T-cell (primary cell): ENCODE results near the gene SPATA6L. TPM values are rescaled to one million over a fixed set of nuclear protein-coding genes. Genes with fewer than 3 reads are reported as not detected.

Experiments
- ATAC-seq, 4 experiments: fragments of 200-7000 bp in 3 of 4; fragments of 150-1000 bp in 1 of 4; cut with Tn5 transposase; replicated peaks in 1 of 4; 1 replicate in 3 of 4; 2 replicates in 1 of 4; pipeline ENCODE4 v1.10.0; 2021; ENCODE audit warnings: moderate library complexity in 3 of 4, mild to moderate bottlenecking in 2 of 4, moderate number of reproducible peaks in 1 of 4
- CTCF ChIA-PET, 2 donors: fragments of 300-600 bp; sonication (Branson Sonifier 250); formaldehyde crosslinking; loops; one replicate each; lab custom pipeline; 2022; ENCODE audit warnings: antibody characterized with exemption in 2 of 2; lab: Charles Lee
- POLR2A ChIA-PET, 2 donors: fragments of 300-600 bp; sonication (Branson Sonifier 250); formaldehyde crosslinking; loops; one replicate each; lab custom pipeline; 2022; ENCODE audit warnings: antibody characterized with exemption in 2 of 2; lab: Charles Lee
- DNase-seq, 35 experiments: peaks; one replicate each; pipeline versions ENCODE4 v3.0.0 to v3.0.0-alpha.2; 2013 to 2023
- H3K27ac ChIP-seq: one replicate; pipeline ENCODE4 v1.5.1; 2013; ENCODE audit warnings: low read length
- H3K27me3 ChIP-seq, 2 experiments: replicated peaks in 1 of 2; 1 replicate in 1 of 2; 2 replicates in 1 of 2; pipeline versions ENCODE4 v1.6.1 to v1.7.0; 2013; ENCODE audit warnings: low read length in 1 of 2, mixed read lengths in 1 of 2; ENCODE audit not compliant: control insufficient read depth in 2 of 2, insufficient read depth in 2 of 2; ENCODE audit errors: extremely low read depth in 1 of 2
- H3K36me3 ChIP-seq, 2 donors: 1 replicate in 1 of 2; 2 replicates in 1 of 2; pipeline versions ENCODE4 v1.6.1 to v1.7.0; 2013; ENCODE audit warnings: low read length in 1 of 2; ENCODE audit not compliant: control insufficient read depth in 2 of 2, insufficient read depth in 1 of 2; ENCODE audit errors: extremely low read depth in 1 of 2
- H3K4me1 ChIP-seq, 2 experiments: 1 replicate in 1 of 2; 2 replicates in 1 of 2; pipeline versions ENCODE4 v1.6.1 to v1.7.0; 2013; ENCODE audit warnings: low read length in 2 of 2, mixed read lengths in 1 of 2; ENCODE audit not compliant: insufficient read depth in 2 of 2, control insufficient read depth in 1 of 2; ENCODE audit errors: extremely low read depth in 1 of 2
- H3K4me3 ChIP-seq, 2 donors: 1 replicate in 1 of 2; 2 replicates in 1 of 2; pipeline versions ENCODE4 v1.5.1 to v1.7.0; 2013; ENCODE audit warnings: mild to moderate bottlenecking in 2 of 2, low read length in 1 of 2, moderate library complexity in 1 of 2; ENCODE audit not compliant: control insufficient read depth in 1 of 2; ENCODE audit errors: extremely low read depth in 1 of 2
- H3K9me3 ChIP-seq: 2 replicates; pipeline ENCODE4 v1.7.0; 2013
- H3K27ac Mint-ChIP-seq, 2 donors: one replicate each; pipeline ENCODE4 v1.8.0; 2020 to 2021; ENCODE audit warnings: mild to moderate bottlenecking in 2 of 2, mixed read lengths in 2 of 2
- H3K27me3 Mint-ChIP-seq, 2 donors: one replicate each; pipeline ENCODE4 v1.8.0; 2021 to 2022; ENCODE audit warnings: mixed read lengths in 2 of 2
- H3K36me3 Mint-ChIP-seq: one replicate; pipeline ENCODE4 v1.8.0; 2021; ENCODE audit warnings: mixed read lengths
- H3K4me1 Mint-ChIP-seq, 3 donors: one replicate each; pipeline ENCODE4 v1.8.0; 2020 to 2022; ENCODE audit warnings: mixed read lengths in 3 of 3, mild to moderate bottlenecking in 1 of 3
- H3K4me3 Mint-ChIP-seq, 3 donors: one replicate each; pipeline ENCODE4 v1.8.0; 2020 to 2022; ENCODE audit warnings: mild to moderate bottlenecking in 3 of 3, mixed read lengths in 3 of 3, moderate library complexity in 3 of 3
- H3K9me3 Mint-ChIP-seq, 3 donors: one replicate each; pipeline ENCODE4 v1.8.0; 2020 to 2022; ENCODE audit warnings: mixed read lengths in 3 of 3
- WGBS: methylation state at CpG from one replicate; pipeline ENCODE4 v1.1.5; 2013; ENCODE audit warnings: missing lambda C conversion rate; ENCODE audit not compliant: insufficient coverage; 5-methylcytosine and 5-hydroxymethylcytosine counted together
- total RNA-seq, 35 experiments: library from RNA in 6 of 35; stranded (reverse) in 6 of 35; fragments of 120-200 nt in 1 of 35; gene quantifications; one replicate each; pipeline versions ENCODE4 v1.2.1 to v1.2.4 and lab custom pipeline; 2013 to 2026

The SPATA6L gene, protein sequence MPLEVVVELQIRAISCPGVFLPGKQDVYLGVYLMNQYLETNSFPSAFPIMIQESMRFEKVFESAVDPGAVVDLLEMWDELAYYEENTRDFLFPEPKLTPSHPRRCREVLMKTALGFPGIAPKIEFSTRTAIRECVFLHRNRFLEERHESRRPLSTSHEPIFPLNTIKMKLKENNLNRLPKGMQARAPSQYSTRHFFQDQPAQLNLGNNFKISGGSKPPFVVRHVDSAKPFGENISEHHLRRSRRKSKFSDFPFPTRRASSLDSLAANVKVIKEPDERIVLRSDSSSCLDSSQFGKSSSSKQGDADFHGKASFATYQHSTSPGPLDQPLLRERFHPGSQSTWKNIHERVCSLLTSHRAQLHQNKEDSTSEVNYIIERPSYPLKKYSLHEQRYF
- total RNA-seq, result 1 to 10 TPM; 1.2 to 5.2 (median 2.5) TPM
- 4.4 TPM for total RNA-seq (2013)
- 0.08 to 8.8 (median 3.1) reads per million in 29 experiments for total RNA-seq (lab: John Stamatoyannopoulos, UW)

- peak within 1 kb of the TSS; percentile 49 for H3K27ac ChIP-seq
- POLR2A ChIA-PET, result interaction anchor here in 1 of 2 donors (0.6 to 1.6 kb wide), 2 partner anchors 74 to 126 kb away, joined by 3 to 6 read pairs; no protein-coding TSS in a partner anchor
These were observed at the start of gene SPATA6L for GRCh38 chr9:4666042-4666699. Gene SPATA6L (minus strand): TSS chr9:4666480. CDS start chr9:4666250, 230 bp downstream.

DNA sequence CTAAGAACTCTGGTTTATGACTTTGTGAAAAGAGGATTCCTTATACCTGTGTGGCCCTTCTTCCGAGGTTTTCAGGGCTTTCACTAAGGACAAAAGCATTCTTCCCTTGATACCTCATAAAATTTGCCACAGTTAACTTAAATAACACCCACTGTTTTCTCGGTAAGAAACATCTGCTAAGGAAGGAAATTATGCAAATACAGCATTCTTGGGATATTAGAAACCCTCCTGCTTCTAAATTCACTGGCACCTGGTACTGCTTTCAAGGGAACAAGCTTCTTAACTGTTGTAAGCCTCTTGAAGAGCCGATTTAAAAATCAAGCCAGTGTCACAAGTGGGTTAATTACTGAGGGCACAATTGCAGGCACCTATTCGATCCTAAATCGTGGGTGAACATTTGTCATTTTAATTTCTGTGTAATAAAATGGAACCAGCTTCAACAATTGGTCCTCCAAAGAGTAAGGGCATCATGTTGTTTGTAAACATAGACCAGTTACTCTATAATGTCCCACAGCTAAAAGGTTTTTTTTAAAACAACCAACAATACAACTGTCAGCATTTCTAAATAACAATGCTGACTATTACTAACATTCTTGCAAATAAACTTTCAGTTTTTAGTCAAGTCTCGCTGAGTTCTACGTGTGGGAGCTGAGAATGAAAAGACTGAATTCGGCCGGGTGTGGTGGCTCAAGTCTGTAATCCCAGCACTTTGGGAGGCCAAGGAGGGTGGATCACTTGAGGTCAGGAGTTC is 48.2 kb upstream of the SPATA6L start:
- CTCF ChIA-PET, result no interaction called here
- H3K27me3 ChIP-seq, result no peaks in the 10 kb centered on the region
- DNase-seq (no peak), ATAC-seq (no peak)
- 95% methylated on average over 4 of the region's 9 CpGs for WGBS
- Mint-ChIP-seq H3K4me1 (peaks cover 0 to 1% (median 0%) of the 10 kb centered on the region in 3 donors), H3K4me3 (no peak overlapping the region), H3K36me3 (peaks cover 47% of the 10 kb centered on the region), H3K27ac (peak overlapping the region in 1 of 2 donors; percentile 16), H3K9me3 (no peaks in the 10 kb centered on the region), H3K27me3 (no peaks in the 10 kb centered on the region)
- H3K27ac ChIP-seq, result no peak overlapping the region
- H3K4me3 ChIP-seq, result no peak overlapping the region
- H3K36me3 ChIP-seq, result peaks cover 4 to 70% of the 10 kb centered on the region in 2 donors
- POLR2A ChIA-PET, result interaction anchor here in 1 of 2 donors (0.5 to 0.7 kb wide), 3 partner anchors 27 to 111 kb away, joined by 5 to 8 read pairs (median 6); no protein-coding TSS in a partner anchor
- H3K9me3 ChIP-seq, result no peaks in the 10 kb centered on the region
- H3K4me1 ChIP-seq, result no peaks in the 10 kb centered on the region

More at GRCh38 chr9:4666042-4666699, at the start of gene SPATA6L:
- ATAC-seq (peak; percentile 14 to 39 (median 34)), DNase-seq (peak in 26 of 35 experiments; percentile 6 to 67 (median 30))
- no peaks in the 10 kb centered on the region for H3K36me3 Mint-ChIP-seq
- no peaks in the 10 kb centered on the region for H3K27me3 Mint-ChIP-seq
- H3K27me3 ChIP-seq, result no peaks in the 10 kb centered on the region
- H3K4me3 ChIP-seq, result peak within 1 kb of the TSS; percentile 42 to 48
- H3K9me3 Mint-ChIP-seq, result no peaks in the 10 kb centered on the region
- peaks cover 73 to 78% (median 76%) of the 10 kb centered on the region in 3 donors for H3K4me1 Mint-ChIP-seq
- H3K27ac Mint-ChIP-seq, result peak within 1 kb of the TSS; percentile 81 to 90
- no peaks in the 10 kb centered on the region for H3K36me3 ChIP-seq
- CTCF ChIA-PET, result interaction anchor here (0.6 to 1.5 kb wide), 7 partner anchors 12 to 126 kb away, joined by 3 to 7 read pairs (median 3); partner anchors contain the start of genes CDC37L1 (in 1 of the 2) and RCL1 (in 1 of the 2)
- H3K9me3 ChIP-seq, result no peaks in the 10 kb centered on the region
- peaks cover 47 to 49% of the 10 kb centered on the region in 2 experiments for H3K4me1 ChIP-seq
- peak within 1 kb of the TSS; percentile 80 to 96 (median 83) for H3K4me3 Mint-ChIP-seq
- 2% methylated on average over 26 of the region's 36 CpGs for WGBS

DNA sequence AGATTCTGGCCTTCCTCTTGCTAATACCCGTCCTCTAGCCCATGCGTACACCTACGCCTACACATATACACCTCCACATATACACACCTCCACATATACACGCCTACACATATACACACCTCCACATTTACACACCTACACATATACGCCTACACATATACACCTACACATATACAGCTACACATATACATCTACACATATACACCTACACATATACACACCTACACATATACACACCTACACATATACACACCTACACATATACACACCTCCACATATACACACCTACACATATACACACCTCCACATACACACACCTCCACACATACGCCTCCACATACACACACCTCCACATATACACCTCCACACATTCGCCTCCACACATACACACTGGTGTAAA is 47.6 kb upstream of the SPATA6L start:
- H3K4me3 ChIP-seq, result no peak overlapping the region
- 64% methylated on average over 4 of the region's 7 CpGs for WGBS
- no peak for ATAC-seq
- no peaks in the 10 kb centered on the region for H3K27me3 Mint-ChIP-seq
- no peak overlapping the region for H3K27ac ChIP-seq
- CTCF ChIA-PET, result interaction anchor here in 1 of 2 donors (0.5 kb wide), 1 partner anchor 22 kb away, joined by 5 read pairs; no protein-coding TSS in a partner anchor
- POLR2A ChIA-PET, result interaction anchor here in 1 of 2 donors (0.5 kb wide), 1 partner anchor 70 kb away, joined by 6 read pairs; no protein-coding TSS in a partner anchor
- no peaks in the 10 kb centered on the region for H3K9me3 ChIP-seq
- no peaks in the 10 kb centered on the region for H3K4me1 ChIP-seq
- DNase-seq, result peak in 1 of 35 experiments; percentile 7
- no peak overlapping the region for H3K27ac Mint-ChIP-seq
- peaks cover 0 to 5% (median 0%) of the 10 kb centered on the region in 3 donors for H3K4me1 Mint-ChIP-seq
- H3K36me3 Mint-ChIP-seq, result peaks cover 48% of the 10 kb centered on the region
- H3K36me3 ChIP-seq, result peaks cover 4 to 66% of the 10 kb centered on the region in 2 donors
- H3K9me3 Mint-ChIP-seq, result no peaks in the 10 kb centered on the region
- H3K27me3 ChIP-seq, result no peaks in the 10 kb centered on the region
- no peak overlapping the region for H3K4me3 Mint-ChIP-seq

GRCh38 chr9:4709380-4709779 is 43.1 kb upstream of the SPATA6L start:
- H3K27ac ChIP-seq, result no peak overlapping the region
- DNase-seq (no peak), ATAC-seq (no peak)
- H3K36me3 ChIP-seq, result peaks cover 4 to 35% of the 10 kb centered on the region in 2 donors
- H3K9me3 ChIP-seq, result no peaks in the 10 kb centered on the region
- H3K4me3 ChIP-seq, result no peak overlapping the region
- Mint-ChIP-seq H3K4me3 (no peak overlapping the region), H3K36me3 (peaks cover 37% of the 10 kb centered on the region), H3K27me3 (no peaks in the 10 kb centered on the region), H3K9me3 (no peaks in the 10 kb centered on the region), H3K27ac (peak overlapping the region; percentile 58 to 63), H3K4me1 (peaks cover 7 to 11% (median 8%) of the 10 kb centered on the region in 3 donors)
- H3K4me1 ChIP-seq, result no peaks in the 10 kb centered on the region
- CTCF ChIA-PET, result no interaction called here
- H3K27me3 ChIP-seq, result no peaks in the 10 kb centered on the region
- POLR2A ChIA-PET, result interaction anchor here in 1 of 2 donors (0.6 kb wide), 1 partner anchor 15 kb away, joined by 7 read pairs; no protein-coding TSS in a partner anchor

- no peak overlapping the region for H3K4me3 Mint-ChIP-seq
- WGBS, result 97% methylated on average over 2 of the region's 4 CpGs
- CTCF ChIA-PET, result no interaction called here
- ATAC-seq (no peak), DNase-seq (no peak)
- H3K27ac ChIP-seq, result no peak overlapping the region
- peaks cover 7 to 11% (median 8%) of the 10 kb centered on the region in 3 donors for H3K4me1 Mint-ChIP-seq
- H3K36me3 ChIP-seq, result peaks cover 4 to 43% of the 10 kb centered on the region in 2 donors
- H3K27me3 Mint-ChIP-seq, result no peaks in the 10 kb centered on the region
- H3K27ac Mint-ChIP-seq, result peak overlapping the region in 1 of 2 donors; percentile 73
- H3K36me3 Mint-ChIP-seq, result peaks cover 49% of the 10 kb centered on the region
- POLR2A ChIA-PET, result interaction anchor here in 1 of 2 donors (0.6 kb wide), 1 partner anchor 32 kb away, joined by 4 read pairs; no protein-coding TSS in a partner anchor
- no peaks in the 10 kb centered on the region for H3K9me3 ChIP-seq
- no peaks in the 10 kb centered on the region for H3K9me3 Mint-ChIP-seq
- no peak overlapping the region for H3K4me3 ChIP-seq
- no peaks in the 10 kb centered on the region for H3K4me1 ChIP-seq
- H3K27me3 ChIP-seq, result no peaks in the 10 kb centered on the region
These were observed 40.8 kb upstream of the SPATA6L start for GRCh38 chr9:4706971-4707622.
